Heart left ventricle (tissue), 13 donors: ENCODE results near the gene DLGAP4.

ENCODE experiments used
- POLR2A ChIP-seq, 2 donors: fragments of 450-650 bp; IDR thresholded peaks; one replicate each; pipeline ENCODE4 v1.6.1; 2017; ENCODE audit warnings: antibody characterized with exemption in 2 of 2, mild to moderate bottlenecking in 2 of 2, moderate library complexity in 2 of 2
- TF ChIP-seq, protein P1 (sequence below), 12 donors: fragments of 200-600 bp; sonication (generic) in 4 of 12; IDR thresholded peaks; one replicate each; pipeline versions ENCODE4 v1.5.0 to v1.8.0; 2018 to 2022; ENCODE audit warnings: antibody characterized with exemption in 12 of 12, mild to moderate bottlenecking in 5 of 12
- donor health status: ischemic (EF 13 %, LVEDD 7.1; RV severe dilation, severe dysfunction).
- donor health status: DM: no; HTN: yes; CAD: no.
- donor health status: DM: no; HTN: no; CAD: no.
- donor health status: ischemic (EF 25% LVEDD 6.9; RV normal size, moderate dysfunction).
- donor health status: ischemic (EF 25% LVEDD 5.7; RV mildly dilated, moderate dysfunction).
- donor health status: ischemic (EF 35%, LVEDD 5.7; RV mildly dilated, moderate dysfunction).
- donor health status: nonischemic (EF 11% LVEDD 7.7; RV severe dilation, severe dysfunction).
- donor health status: DM: yes; HTN: yes; CAD: no.
- donor health status: PGD.
- donor health status: ischemic (EF 29% LVEDD 5.4; RV normal size, mild dysfunction).
- donor health status: nonischemic (EF 23%, LVEDD 6.1; RV moderate dilation, normal function).

DNA sequence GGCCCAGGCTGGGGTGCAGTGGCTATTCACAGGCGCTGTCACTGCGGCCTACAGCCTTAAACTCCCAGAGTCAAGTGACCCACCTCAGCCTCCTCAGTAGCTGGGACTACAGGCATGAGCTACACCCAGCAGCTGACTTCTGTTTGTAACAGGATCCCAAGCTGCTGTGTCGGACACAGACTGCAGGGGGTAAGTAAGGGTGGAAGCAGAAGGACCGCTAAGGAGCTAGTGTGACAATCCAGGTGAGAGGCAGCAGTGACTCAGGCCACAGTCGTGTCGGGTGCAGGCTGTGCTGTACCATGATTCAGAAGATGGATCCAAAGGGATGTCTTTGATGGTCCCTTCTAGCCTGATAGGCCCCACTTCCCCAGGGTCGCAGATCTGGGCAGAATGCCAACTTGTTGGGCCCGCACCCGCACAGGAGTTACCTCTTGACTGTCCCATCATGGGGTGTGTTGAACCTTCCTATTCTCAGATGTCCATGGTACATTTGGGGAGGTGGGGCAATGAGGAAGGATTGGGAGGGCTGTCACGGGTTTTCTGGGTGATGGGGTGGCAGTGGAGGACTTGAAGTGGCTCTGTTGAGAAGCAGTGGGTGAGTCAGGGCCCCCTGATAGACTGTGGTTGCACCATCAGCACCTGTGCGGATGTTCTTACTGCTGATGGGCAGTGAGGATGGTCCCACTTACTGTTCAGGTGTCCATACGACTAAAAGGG lies 44.6 kb upstream of the DLGAP4 start:
- TF ChIP-seq, protein P1, sequence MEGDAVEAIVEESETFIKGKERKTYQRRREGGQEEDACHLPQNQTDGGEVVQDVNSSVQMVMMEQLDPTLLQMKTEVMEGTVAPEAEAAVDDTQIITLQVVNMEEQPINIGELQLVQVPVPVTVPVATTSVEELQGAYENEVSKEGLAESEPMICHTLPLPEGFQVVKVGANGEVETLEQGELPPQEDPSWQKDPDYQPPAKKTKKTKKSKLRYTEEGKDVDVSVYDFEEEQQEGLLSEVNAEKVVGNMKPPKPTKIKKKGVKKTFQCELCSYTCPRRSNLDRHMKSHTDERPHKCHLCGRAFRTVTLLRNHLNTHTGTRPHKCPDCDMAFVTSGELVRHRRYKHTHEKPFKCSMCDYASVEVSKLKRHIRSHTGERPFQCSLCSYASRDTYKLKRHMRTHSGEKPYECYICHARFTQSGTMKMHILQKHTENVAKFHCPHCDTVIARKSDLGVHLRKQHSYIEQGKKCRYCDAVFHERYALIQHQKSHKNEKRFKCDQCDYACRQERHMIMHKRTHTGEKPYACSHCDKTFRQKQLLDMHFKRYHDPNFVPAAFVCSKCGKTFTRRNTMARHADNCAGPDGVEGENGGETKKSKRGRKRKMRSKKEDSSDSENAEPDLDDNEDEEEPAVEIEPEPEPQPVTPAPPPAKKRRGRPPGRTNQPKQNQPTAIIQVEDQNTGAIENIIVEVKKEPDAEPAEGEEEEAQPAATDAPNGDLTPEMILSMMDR (IDR thresholded peaks at IDR 0.05) = no peak
- TF ChIP-seq POLR2A (IDR thresholded peaks at IDR 0.05) = no peak
